ENCODE data around the gene PLA2G12A.

PLA2G12A gene

DNA sequence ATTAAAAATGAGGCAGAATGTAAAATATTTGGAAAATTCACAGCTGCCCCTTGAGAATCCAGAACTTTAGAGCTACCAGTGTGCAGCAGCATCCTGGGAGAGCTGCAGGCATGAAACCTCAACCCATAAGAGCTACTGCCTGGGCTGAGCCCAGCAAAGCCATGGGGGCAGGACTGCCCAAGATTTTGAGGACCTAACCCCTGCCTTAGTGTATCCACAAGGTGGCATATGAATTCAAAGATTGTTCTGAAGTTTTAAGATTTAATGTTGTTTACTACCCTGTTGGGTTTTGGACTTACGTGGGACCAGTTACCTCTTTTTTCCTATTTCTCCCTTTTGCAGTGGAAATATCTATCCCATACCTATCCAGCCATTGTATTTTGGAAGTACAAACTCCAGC, 53.0 kb downstream of the PLA2G12A start:
- no peak for DNase-seq

DNA sequence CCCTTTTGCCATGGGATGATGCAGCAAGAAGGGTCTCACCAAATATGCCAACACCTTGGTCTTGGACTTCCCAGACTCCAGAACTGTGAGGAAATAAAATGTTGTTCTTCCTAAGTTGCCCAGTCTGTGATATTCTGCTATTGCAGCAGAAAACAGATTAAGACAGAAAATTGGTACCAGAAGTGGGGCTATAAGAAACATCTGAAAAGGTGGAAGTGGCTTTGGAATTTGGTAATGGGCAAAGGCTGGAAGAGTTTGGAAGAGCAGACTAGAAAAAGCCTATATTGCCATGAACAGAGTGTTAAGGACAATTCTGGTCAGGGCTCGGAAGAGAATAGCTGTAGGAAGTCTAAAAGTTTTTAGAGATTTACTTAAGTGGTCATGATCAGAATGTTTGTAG, 54.0 kb downstream of the PLA2G12A start:
- DNase-seq, result no peak

- no peak for DNase-seq
These were observed 54.7 kb downstream of the PLA2G12A start for GRCh38 chr4:109675181-109675580.

GRCh38 chr4:109673303-109673702, 56.6 kb downstream of the PLA2G12A start:
- DNase-seq, result no peak

GRCh38 chr4:109672169-109672930, 57.5 kb downstream of the PLA2G12A start:
- no peak for DNase-seq

GRCh38 chr4:109671350-109671749, 58.5 kb downstream of the PLA2G12A start:
- no peak for DNase-seq

GRCh38 chr4:109665783-109666485, 63.9 kb downstream of the PLA2G12A start:
- no peak for DNase-seq

GRCh38 chr4:109662771-109663170, 67.1 kb downstream of the PLA2G12A start:
- DNase-seq, result no peak

DNA sequence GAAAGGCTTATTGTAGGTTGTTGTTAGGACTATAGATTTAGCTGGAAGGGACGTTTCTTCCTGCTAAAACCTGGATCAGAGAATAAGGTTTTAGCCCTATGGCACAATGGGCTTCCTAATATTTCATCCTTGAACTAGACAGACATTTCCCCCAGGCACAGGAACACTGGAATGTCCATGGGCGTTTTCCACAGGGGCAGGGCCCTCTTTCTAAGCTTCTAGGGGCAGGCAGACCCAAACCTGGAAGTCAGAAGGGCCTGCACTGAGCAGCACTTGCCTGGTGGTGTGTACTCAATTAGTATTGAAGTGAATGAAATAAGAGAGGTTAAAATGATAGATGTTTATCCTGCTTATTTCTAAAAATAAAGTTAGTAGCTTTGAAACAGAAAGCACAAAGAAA, 67.8 kb downstream of the PLA2G12A start:
- DNase-seq, result no peak
